ENCODE measurements around the gene BBS9. TPM values are rescaled to one million over a fixed set of nuclear protein-coding genes. Genes with fewer than 3 reads are reported as not detected.

Gene BBS9
- total and polyA plus RNA-seq, 4 donors = 2.3 to 9.5 (median 4.5) TPM

- DNase-seq (ENCODE audit: low spot score) = no peak
- Histone ChIP-seq H3K4me1 (ENCODE audit: control insufficient read depth in 4 of 4, insufficient read depth in 4 of 4, low read length in 3 of 4) (no peaks in the 10 kb centered on the region), H3K9ac (ENCODE audit: low read depth in 1 of 2, low read length in 2 of 2) (no peak overlapping the region), H3K27me3 (ENCODE audit: control insufficient read depth in 4 of 4, insufficient read depth in 4 of 4, low read length in 3 of 4) (no peaks in the 10 kb centered on the region), H3K27ac (ENCODE audit: low read depth in 1 of 2, low read length in 2 of 2) (no peak overlapping the region), H3K4me3 (ENCODE audit: low read depth in 1 of 3, low read length in 3 of 3) (no peak overlapping the region), H3K9me3 (ENCODE audit: control insufficient read depth in 4 of 4, low read length in 3 of 4) (no peaks in the 10 kb centered on the region), H3K36me3 (ENCODE audit: control insufficient read depth in 4 of 4, insufficient read depth in 3 of 4, low read depth in 1 of 4, low read length in 3 of 4) (peaks cover 0 to under 1% (median 0%) of the 10 kb centered on the region in 4 donors)
- WGBS = 91% methylated on average over 1 of the region's 1 CpG
- TF ChIP-seq TAF1 (conservative IDR thresholded peaks at IDR 0.05) = no peak
- TF ChIP-seq, protein P1, sequence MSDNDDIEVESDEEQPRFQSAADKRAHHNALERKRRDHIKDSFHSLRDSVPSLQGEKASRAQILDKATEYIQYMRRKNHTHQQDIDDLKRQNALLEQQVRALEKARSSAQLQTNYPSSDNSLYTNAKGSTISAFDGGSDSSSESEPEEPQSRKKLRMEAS (IDR thresholded peaks at IDR 0.05) = no peak
- TF ChIP-seq EGR1 (IDR thresholded peaks at IDR 0.05; ENCODE audit: low read depth in 2 of 2) = no peak
- TF ChIP-seq, protein P2, sequence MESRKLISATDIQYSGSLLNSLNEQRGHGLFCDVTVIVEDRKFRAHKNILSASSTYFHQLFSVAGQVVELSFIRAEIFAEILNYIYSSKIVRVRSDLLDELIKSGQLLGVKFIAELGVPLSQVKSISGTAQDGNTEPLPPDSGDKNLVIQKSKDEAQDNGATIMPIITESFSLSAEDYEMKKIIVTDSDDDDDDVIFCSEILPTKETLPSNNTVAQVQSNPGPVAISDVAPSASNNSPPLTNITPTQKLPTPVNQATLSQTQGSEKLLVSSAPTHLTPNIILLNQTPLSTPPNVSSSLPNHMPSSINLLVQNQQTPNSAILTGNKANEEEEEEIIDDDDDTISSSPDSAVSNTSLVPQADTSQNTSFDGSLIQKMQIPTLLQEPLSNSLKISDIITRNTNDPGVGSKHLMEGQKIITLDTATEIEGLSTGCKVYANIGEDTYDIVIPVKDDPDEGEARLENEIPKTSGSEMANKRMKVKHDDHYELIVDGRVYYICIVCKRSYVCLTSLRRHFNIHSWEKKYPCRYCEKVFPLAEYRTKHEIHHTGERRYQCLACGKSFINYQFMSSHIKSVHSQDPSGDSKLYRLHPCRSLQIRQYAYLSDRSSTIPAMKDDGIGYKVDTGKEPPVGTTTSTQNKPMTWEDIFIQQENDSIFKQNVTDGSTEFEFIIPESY (IDR thresholded peaks at IDR 0.05) = no peak
- TF ChIP-seq REST (IDR thresholded peaks at IDR 0.05) = no peak
- no peak for TF ChIP-seq NR2F2 (IDR thresholded peaks at IDR 0.05)
- no peak for TF ChIP-seq FOXA2 (IDR thresholded peaks at IDR 0.05)
- TF ChIP-seq, protein P3, sequence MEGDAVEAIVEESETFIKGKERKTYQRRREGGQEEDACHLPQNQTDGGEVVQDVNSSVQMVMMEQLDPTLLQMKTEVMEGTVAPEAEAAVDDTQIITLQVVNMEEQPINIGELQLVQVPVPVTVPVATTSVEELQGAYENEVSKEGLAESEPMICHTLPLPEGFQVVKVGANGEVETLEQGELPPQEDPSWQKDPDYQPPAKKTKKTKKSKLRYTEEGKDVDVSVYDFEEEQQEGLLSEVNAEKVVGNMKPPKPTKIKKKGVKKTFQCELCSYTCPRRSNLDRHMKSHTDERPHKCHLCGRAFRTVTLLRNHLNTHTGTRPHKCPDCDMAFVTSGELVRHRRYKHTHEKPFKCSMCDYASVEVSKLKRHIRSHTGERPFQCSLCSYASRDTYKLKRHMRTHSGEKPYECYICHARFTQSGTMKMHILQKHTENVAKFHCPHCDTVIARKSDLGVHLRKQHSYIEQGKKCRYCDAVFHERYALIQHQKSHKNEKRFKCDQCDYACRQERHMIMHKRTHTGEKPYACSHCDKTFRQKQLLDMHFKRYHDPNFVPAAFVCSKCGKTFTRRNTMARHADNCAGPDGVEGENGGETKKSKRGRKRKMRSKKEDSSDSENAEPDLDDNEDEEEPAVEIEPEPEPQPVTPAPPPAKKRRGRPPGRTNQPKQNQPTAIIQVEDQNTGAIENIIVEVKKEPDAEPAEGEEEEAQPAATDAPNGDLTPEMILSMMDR (IDR thresholded peaks at IDR 0.05; ENCODE audit: low read depth, low read length, missing input control) = no peak
- TF ChIP-seq SP1 (IDR thresholded peaks at IDR 0.05) = no peak
- no peak for TF ChIP-seq GABPA (IDR thresholded peaks at IDR 0.05 in 1 of 2, conservative IDR thresholded peaks at IDR 0.05 in 1 of 2)
- TF ChIP-seq RAD21 (IDR thresholded peaks at IDR 0.05) = no peak
- no peak for TF ChIP-seq RXRA (IDR thresholded peaks at IDR 0.05)
- no peak for TF ChIP-seq FOXA1 (IDR thresholded peaks at IDR 0.05)
- TF ChIP-seq ATF3 (IDR thresholded peaks at IDR 0.05) = no peak
- TF ChIP-seq YY1 (IDR thresholded peaks at IDR 0.05) = no peak
These were observed 13.2 kb downstream of the BBS9 start for GRCh38 chr7:33142585-33142984.
